Lung (tissue), 12 donors: ENCODE results near the gene FAM81A. TPM values are rescaled to one million over a fixed set of nuclear protein-coding genes. Genes with fewer than 3 reads are reported as not detected.
A peak's percentile ranks its signal among the peaks of the same experiment; 100 is the strongest.

Experiments
- ATAC-seq: fragments of 200-7000 bp; cut with Tn5 transposase; one replicate; pipeline ENCODE4 v1.9.1; 2020; ENCODE audit warnings: moderate number of reproducible peaks; ENCODE audit not compliant: insufficient read depth, low FRiP score
- DNase-seq, 3 donors: peaks; one replicate each; pipeline ENCODE4 v3.0.0-alpha.2; 2013 to 2017
- H3K27ac ChIP-seq, 2 donors: one replicate each; pipeline ENCODE4 v1.5.1; 2013; ENCODE audit warnings: mild to moderate bottlenecking in 2 of 2, moderate library complexity in 2 of 2, control low read depth in 1 of 2, inconsistent platforms in 1 of 2, low read depth in 1 of 2, low read length in 1 of 2
- H3K27me3 ChIP-seq, 3 donors: one replicate each; pipeline ENCODE4 v1.5.1; 2013; ENCODE audit warnings: low read length in 2 of 3; ENCODE audit not compliant: control insufficient read depth in 3 of 3, insufficient read depth in 3 of 3
- H3K36me3 ChIP-seq, 4 donors: one replicate each; pipeline ENCODE4 v1.5.1; 2013; ENCODE audit warnings: low read length in 4 of 4, mild to moderate bottlenecking in 1 of 4, moderate library complexity in 1 of 4; ENCODE audit not compliant: control insufficient read depth in 4 of 4, insufficient read depth in 4 of 4
- H3K4me1 ChIP-seq, 5 donors: one replicate each; pipeline ENCODE4 v1.5.1; 2013; ENCODE audit warnings: low read length in 5 of 5, mild to moderate bottlenecking in 2 of 5, moderate library complexity in 1 of 5; ENCODE audit not compliant: control insufficient read depth in 5 of 5, insufficient read depth in 5 of 5
- H3K4me3 ChIP-seq: one replicate; pipeline ENCODE4 v1.5.1; 2013; ENCODE audit warnings: mild to moderate bottlenecking, control low read depth, moderate library complexity
- H3K9ac ChIP-seq, 2 donors: one replicate each; pipeline ENCODE4 v1.5.1; 2013; ENCODE audit warnings: low read length in 2 of 2, control low read depth in 1 of 2; ENCODE audit not compliant: insufficient read depth in 1 of 2
- H3K9me3 ChIP-seq, 4 donors: one replicate each; pipeline ENCODE4 v1.5.1; 2013; ENCODE audit warnings: low read length in 3 of 4, mild to moderate bottlenecking in 1 of 4, moderate library complexity in 1 of 4; ENCODE audit not compliant: control insufficient read depth in 4 of 4, insufficient read depth in 3 of 4
- WGBS, 2 donors: extraction: QIAGEN DNeasy Blood & Tissue Kit; methylation state at CpG; one replicate each; pipeline ENCODE4 v1.1.7; 2013; 5-methylcytosine and 5-hydroxymethylcytosine counted together
- polyA plus RNA-seq, 2 donors: library from polyadenylated mRNA; stranded (reverse); fragments of 200-250 nt; gene quantifications; one replicate each; pipeline ENCODE4 v1.2.1, GENCODE V29; 2013
- total RNA-seq, 2 donors: library from RNA; depleted of rRNA in 1 of 2; stranded (reverse); fragments of >200 nt in 1 of 2; gene quantifications; one replicate each; pipeline ENCODE4 v1.2.1, GENCODE V29; 2014 to 2021
- TF ChIP-seq, protein P1 (sequence below): IDR thresholded peaks from 2 replicates; pipeline ENCODE4 v1.5.1; 2012; ENCODE audit warnings: mild to moderate bottlenecking; ENCODE audit errors: control extremely low read depth, extremely low read depth
- donor health status: control.
- donor health status: control.
- donor health status: Bipolar disorder and iron deficiency.
- donor health status: healthy.
- donor health status: DM: yes; HTN: yes; CAD: no.

Gene FAM81A
- total and polyA plus RNA-seq, 4 donors: 0.67 to 2.9 (median 1.7) TPM

DNA sequence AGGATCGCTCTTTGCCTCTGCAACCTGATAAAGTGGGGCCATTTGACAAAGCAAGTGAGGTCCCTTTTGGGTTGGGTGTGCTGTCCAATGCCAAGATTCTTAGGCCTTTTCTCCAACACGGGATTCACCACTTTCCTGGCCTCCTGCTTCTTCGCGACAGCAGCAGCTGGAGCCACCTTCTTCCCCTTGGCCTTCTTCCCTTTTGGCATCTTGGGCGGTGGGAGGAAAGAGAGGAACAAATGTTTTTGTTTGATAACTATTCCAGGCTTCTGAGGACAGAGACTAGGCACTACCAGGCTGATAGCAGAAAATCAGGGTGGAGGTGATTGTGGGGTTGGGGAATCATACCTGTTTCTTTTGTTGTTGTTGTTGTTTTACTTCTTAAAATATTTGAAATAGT, 30.0 kb upstream of the FAM81A start:
- H3K9me3 ChIP-seq: no peaks in the 10 kb centered on the region
- DNase-seq: no peak
- WGBS, 2 donors: 43 to 50% methylated on average over 5 of the region's 5 CpGs

DNA sequence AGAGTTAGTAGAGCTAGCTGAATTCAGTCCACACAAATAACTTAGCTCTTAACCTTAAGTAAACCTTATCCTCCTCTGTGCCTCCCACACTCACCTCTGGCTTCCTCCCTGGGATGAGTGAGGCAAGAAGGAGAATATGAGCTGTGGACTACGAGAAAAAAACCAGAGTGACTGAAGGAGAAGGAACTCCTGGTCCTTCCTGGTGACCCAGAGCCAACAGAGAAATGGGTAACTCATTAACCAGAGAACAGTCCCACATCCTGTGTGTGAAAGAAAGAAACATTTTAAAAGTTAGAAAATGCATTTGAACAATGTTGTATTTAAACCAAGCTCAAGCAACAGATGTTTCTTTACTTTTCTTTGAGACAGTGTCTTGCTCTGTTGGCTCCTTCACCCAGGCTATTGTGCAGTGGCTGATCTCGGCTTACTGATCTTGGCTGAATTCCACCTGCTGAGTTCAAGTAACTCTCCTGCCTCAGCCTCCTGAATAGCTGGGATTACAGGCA, 27.5 kb upstream of the FAM81A start:
- TF ChIP-seq, protein P1, sequence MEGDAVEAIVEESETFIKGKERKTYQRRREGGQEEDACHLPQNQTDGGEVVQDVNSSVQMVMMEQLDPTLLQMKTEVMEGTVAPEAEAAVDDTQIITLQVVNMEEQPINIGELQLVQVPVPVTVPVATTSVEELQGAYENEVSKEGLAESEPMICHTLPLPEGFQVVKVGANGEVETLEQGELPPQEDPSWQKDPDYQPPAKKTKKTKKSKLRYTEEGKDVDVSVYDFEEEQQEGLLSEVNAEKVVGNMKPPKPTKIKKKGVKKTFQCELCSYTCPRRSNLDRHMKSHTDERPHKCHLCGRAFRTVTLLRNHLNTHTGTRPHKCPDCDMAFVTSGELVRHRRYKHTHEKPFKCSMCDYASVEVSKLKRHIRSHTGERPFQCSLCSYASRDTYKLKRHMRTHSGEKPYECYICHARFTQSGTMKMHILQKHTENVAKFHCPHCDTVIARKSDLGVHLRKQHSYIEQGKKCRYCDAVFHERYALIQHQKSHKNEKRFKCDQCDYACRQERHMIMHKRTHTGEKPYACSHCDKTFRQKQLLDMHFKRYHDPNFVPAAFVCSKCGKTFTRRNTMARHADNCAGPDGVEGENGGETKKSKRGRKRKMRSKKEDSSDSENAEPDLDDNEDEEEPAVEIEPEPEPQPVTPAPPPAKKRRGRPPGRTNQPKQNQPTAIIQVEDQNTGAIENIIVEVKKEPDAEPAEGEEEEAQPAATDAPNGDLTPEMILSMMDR: no peak
- no peaks in the 10 kb centered on the region for H3K9me3 ChIP-seq
- no peak overlapping the region for H3K4me3 ChIP-seq
- ATAC-seq: peak; percentile 51
- no peak overlapping the region for H3K9ac ChIP-seq
- peaks cover 0 to 4% (median 0%) of the 10 kb centered on the region in 5 donors for H3K4me1 ChIP-seq
- 13 to 18% methylated on average over 2 of the region's 2 CpGs for WGBS, 2 donors
- H3K27ac ChIP-seq: no peak overlapping the region
- H3K27me3 ChIP-seq: no peaks in the 10 kb centered on the region
- peak in 2 of 3 donors; percentile 3 to 47 for DNase-seq
- no peaks in the 10 kb centered on the region for H3K36me3 ChIP-seq

More for the DNA sequence above, 30.0 kb upstream of the FAM81A start:
- H3K4me1 ChIP-seq: peaks cover 0 to 2% (median 0%) of the 10 kb centered on the region in 5 donors
- no peak for ATAC-seq
- H3K9ac ChIP-seq: no peak overlapping the region
- H3K36me3 ChIP-seq: no peaks in the 10 kb centered on the region
- H3K4me3 ChIP-seq: no peak overlapping the region
- H3K27ac ChIP-seq: no peak overlapping the region
- TF ChIP-seq, protein P1: no peak
- H3K27me3 ChIP-seq: no peaks in the 10 kb centered on the region

DNA sequence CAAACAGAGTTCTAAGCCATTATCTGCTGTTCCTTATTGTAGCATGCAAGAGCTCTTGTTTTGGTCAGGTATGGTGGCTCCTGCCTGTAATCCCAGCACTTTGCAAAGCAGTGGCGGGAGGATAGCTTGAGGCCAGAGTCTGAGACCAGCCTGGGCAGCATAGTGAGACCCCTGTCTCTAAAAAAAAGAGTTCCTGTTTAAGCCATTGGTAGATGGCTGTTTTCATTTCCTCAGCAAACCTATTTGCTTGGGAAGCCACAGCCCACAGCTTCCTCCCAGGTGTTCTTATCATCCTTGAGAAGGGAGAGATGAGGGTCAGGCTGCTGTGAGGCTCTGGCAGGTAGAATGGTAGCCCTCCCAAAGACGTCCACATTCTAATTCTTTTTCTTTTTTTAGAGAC, 24.4 kb upstream of the FAM81A start:
- Histone ChIP-seq H3K4me1 (peaks cover 0 to 4% (median 0%) of the 10 kb centered on the region in 5 donors), H3K4me3 (no peak overlapping the region), H3K36me3 (no peaks in the 10 kb centered on the region), H3K9me3 (no peaks in the 10 kb centered on the region), H3K9ac (no peak overlapping the region), H3K27ac (no peak overlapping the region), H3K27me3 (peaks cover 0 to 5% (median 3%) of the 10 kb centered on the region in 3 donors)
- DNase-seq: no peak
- ATAC-seq: no peak
- 73 to 77% methylated on average over 2 of the region's 2 CpGs for WGBS, 2 donors
- TF ChIP-seq, protein P1: no peak

DNA sequence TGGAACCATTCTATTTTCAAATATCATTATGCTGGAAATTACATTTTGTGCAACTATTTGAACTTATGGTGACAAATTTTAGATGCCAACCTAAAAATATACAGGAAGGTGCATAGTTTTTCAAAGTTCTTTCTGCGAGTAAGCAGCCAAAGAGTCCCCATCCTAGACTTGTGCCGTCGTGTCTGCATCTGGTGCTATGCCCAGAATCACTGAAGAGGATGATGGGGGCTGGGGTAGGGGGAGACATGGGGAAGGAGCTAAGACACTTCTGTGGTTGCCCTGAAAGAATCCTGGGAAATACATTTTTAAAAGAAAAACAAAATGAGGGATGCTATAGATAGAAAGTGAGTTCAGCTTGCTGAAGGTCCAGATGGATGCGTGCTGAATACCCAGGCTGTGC, 21.2 kb upstream of the FAM81A start:
- H3K36me3 ChIP-seq: no peaks in the 10 kb centered on the region
- no peaks in the 10 kb centered on the region for H3K9me3 ChIP-seq
- peaks cover 0 to 7% (median 7%) of the 10 kb centered on the region in 3 donors for H3K27me3 ChIP-seq
- no peak overlapping the region for H3K9ac ChIP-seq
- peaks cover 0 to 4% (median 0%) of the 10 kb centered on the region in 5 donors for H3K4me1 ChIP-seq
- 61 to 71% methylated on average over 4 of the region's 4 CpGs for WGBS, 2 donors
- no peak for DNase-seq
- TF ChIP-seq, protein P1: no peak
- H3K27ac ChIP-seq: no peak overlapping the region
- no peak overlapping the region for H3K4me3 ChIP-seq
- no peak for ATAC-seq
